ENCODE results near the gene HK1. TPM values are rescaled to one million over a fixed set of nuclear protein-coding genes. Genes with fewer than 3 reads are reported as not detected.
A peak's percentile ranks its signal among the peaks of the same experiment; 100 is the strongest.

HK1 gene
- total RNA-seq, 2 experiments from 2014 or later: 13.1 to 31.5 TPM

DNA sequence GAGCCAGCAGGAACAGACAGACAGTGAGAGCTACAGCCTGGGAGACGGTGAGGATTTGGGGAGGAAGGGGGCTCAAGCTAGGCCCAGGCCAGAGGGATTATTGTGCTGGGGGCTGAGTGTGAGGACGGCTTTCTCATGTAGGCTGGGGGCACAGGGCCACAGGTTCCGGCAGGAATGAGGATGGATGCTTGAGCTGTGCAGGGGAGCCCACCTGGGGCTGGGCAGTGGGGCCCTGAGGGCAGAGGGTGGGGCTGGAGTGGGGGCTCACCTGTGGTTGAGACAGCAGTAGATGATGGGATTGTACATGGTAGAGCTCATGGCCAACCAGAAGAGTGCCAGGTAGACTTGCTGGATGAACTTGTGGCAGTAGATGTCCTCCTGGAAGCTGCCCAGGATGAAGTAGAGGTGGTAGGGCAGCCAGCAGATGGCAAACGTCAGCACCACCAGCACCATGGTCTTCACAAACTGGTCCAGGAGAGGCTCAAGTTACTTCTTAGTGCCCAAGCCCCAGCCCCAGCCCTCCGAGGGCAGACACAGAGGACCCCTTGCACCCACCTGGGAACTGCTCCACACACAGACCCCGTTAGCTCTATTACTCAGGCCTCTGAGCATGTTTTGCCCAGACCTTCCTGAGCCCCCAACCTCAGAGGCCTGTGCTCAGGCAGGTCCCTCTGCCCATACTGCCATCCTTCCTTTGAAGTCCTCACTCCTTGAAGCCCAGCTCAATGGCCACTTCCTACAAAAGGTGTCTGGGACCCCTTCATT lies 128.7 kb downstream of the HK1 start:
- ChIA-PET CTCF (ENCODE audit: unreplicated experiment) (interaction anchor here (0.5 to 1.3 kb wide), 3 partner anchors 45 to 255 kb away, joined by 3 to 5 read pairs (median 3); no protein-coding TSS in a partner anchor), POLR2A (interaction anchor here (0.7 to 1.2 kb wide), 2 partner anchors 12 to 88 kb away, joined by 4 to 5 read pairs; no protein-coding TSS in a partner anchor)
- no peak overlapping the region for H2AFZ ChIP-seq (ENCODE audit: low read length)
- peaks cover 28% of the 10 kb centered on the region for H3K4me1 ChIP-seq (ENCODE audit: insufficient read depth, low read length, poor library complexity, severe bottlenecking)
- H3K4me3 ChIP-seq (ENCODE audit: low read depth, low read length, poor library complexity, severe bottlenecking): no peak overlapping the region
- no peak overlapping the region for H3K27ac ChIP-seq (ENCODE audit: low read depth, low read length, poor library complexity, severe bottlenecking)
- intact Hi-C loops (cut with micrococcal nuclease; ENCODE audit: unreplicated experiment): loop anchor here (1.0 to 5.0 kb wide), 2 partner anchors 100 to 230 kb away; no protein-coding TSS in a partner anchor
- H3K9me3 ChIP-seq (ENCODE audit: low read length): no peaks in the 10 kb centered on the region
- no TSS peak for BruUV-seq (replicated peaks)
- no peaks in the 10 kb centered on the region for H4K20me1 ChIP-seq (ENCODE audit: insufficient read depth, low read length)
- no peak overlapping the region for H3K4me2 ChIP-seq (ENCODE audit: low read length)
- no peaks in the 10 kb centered on the region for H3K36me3 ChIP-seq (ENCODE audit: insufficient read depth, low read length)
- TF ChIP-seq, protein P1, sequence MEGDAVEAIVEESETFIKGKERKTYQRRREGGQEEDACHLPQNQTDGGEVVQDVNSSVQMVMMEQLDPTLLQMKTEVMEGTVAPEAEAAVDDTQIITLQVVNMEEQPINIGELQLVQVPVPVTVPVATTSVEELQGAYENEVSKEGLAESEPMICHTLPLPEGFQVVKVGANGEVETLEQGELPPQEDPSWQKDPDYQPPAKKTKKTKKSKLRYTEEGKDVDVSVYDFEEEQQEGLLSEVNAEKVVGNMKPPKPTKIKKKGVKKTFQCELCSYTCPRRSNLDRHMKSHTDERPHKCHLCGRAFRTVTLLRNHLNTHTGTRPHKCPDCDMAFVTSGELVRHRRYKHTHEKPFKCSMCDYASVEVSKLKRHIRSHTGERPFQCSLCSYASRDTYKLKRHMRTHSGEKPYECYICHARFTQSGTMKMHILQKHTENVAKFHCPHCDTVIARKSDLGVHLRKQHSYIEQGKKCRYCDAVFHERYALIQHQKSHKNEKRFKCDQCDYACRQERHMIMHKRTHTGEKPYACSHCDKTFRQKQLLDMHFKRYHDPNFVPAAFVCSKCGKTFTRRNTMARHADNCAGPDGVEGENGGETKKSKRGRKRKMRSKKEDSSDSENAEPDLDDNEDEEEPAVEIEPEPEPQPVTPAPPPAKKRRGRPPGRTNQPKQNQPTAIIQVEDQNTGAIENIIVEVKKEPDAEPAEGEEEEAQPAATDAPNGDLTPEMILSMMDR (conservative IDR thresholded peaks at IDR 0.05; ENCODE audit: low read length): no peak
- no peak for TF ChIP-seq EZH2phosphoT487 (IDR thresholded peaks at IDR 0.05; ENCODE audit: borderline replicate concordance, low read depth, low read length)
- H3K9me2 ChIP-seq (ENCODE audit: insufficient read depth, low read length): no peaks in the 10 kb centered on the region
- DNase-seq (ENCODE audit: low spot score): no peak
- no peaks in the 10 kb centered on the region for H3K79me2 ChIP-seq (ENCODE audit: insufficient read depth, low read depth, low read length)

DNA sequence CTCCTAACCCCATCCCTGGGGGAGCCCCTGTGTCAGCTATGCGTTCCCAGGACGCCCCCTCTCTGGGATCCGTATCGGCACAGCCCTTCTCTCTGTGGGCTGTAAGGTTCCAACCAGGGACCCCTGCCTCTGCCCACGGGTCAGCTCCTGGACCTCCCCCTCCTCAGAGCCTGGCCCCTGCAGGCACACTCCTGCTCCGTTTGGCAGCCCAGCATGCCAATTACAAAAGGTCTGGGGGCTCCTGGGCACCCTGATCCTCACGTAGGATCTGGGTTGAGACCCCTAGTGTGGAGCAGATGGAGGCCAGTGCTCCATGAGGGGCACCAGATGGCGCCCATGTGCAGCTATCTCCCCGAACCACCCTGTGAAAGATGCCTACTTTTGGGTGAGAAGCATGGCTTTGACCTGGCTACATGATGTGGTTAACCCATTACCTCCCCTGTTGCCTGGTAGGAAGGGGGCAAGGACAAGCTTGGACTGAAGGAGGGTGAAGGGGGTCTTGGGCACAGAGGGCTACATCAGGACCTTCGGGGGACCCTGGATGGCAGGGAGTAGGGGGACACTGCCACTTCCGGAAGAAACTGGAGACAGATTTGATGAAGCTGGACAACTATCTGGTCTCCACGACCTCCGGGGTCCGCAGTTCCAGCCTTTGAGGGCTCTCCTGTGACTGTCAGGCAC lies 129.5 kb downstream of the HK1 start:
- TF ChIP-seq EZH2phosphoT487 (IDR thresholded peaks at IDR 0.05; ENCODE audit: borderline replicate concordance, low read depth, low read length): no peak
- TF ChIP-seq, protein P1 (conservative IDR thresholded peaks at IDR 0.05; ENCODE audit: low read length): peak; percentile 68
- ChIA-PET CTCF (ENCODE audit: unreplicated experiment) (interaction anchor here (0.5 to 1.3 kb wide), 4 partner anchors 45 to 256 kb away, joined by 3 to 5 read pairs (median 3); no protein-coding TSS in a partner anchor), POLR2A (interaction anchor here (1.2 kb wide), 1 partner anchor 13 kb away, joined by 4 read pairs; no protein-coding TSS in a partner anchor)
- no peak overlapping the region for H3K4me3 ChIP-seq (ENCODE audit: low read depth, low read length, poor library complexity, severe bottlenecking)
- peak; percentile 61 for DNase-seq (ENCODE audit: low spot score)
- no peaks in the 10 kb centered on the region for H3K9me2 ChIP-seq (ENCODE audit: insufficient read depth, low read length)
- no peaks in the 10 kb centered on the region for H4K20me1 ChIP-seq (ENCODE audit: insufficient read depth, low read length)
- H3K79me2 ChIP-seq (ENCODE audit: insufficient read depth, low read depth, low read length): no peaks in the 10 kb centered on the region
- H3K9me3 ChIP-seq (ENCODE audit: low read length): no peaks in the 10 kb centered on the region
- no TSS peak for BruUV-seq (replicated peaks)
- H3K4me2 ChIP-seq (ENCODE audit: low read length): peak overlapping the region; percentile 49; the same call in 1 of the 2 replicates
- H2AFZ ChIP-seq (ENCODE audit: low read length): peak overlapping the region; percentile 54; the same call in 1 of the 2 replicates
- H3K36me3 ChIP-seq (ENCODE audit: insufficient read depth, low read length): no peaks in the 10 kb centered on the region
- H3K27ac ChIP-seq (ENCODE audit: low read depth, low read length, poor library complexity, severe bottlenecking): no peak overlapping the region
- H3K4me1 ChIP-seq (ENCODE audit: insufficient read depth, low read length, poor library complexity, severe bottlenecking): peaks cover 28% of the 10 kb centered on the region
- intact Hi-C loops (cut with micrococcal nuclease; ENCODE audit: unreplicated experiment): loop anchor here (1.0 to 5.0 kb wide), 2 partner anchors 100 to 230 kb away; no protein-coding TSS in a partner anchor
